ENCODE data around the gene LEP.

Gene LEP

DNA sequence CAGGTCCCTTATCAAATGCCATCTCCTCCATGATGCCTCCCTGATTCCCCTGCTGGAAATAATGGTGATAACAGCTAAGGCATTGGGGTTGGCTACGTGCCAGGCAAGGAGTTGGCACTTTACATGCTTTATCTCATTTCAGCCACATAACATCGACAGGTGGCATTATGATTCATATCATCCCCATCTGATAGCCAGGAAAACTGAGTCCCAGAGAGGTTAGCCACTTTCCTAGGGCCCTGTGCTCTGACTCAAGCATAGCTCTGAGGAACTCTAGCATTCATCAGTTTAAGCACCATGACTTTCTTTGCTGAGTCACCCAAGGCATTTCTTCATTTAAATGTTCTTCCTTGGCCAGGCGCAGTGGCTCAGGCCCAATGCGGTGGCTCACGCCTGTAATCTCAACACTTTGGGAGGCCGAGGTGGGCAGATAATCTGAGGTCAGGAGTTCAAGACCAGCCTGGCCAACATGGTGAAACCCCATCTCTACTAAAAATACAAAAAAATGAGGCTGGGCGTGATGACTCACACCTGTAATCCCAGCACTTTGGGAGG lies 6.6 kb downstream of the LEP start:
- TF ChIP-seq, protein P1, sequence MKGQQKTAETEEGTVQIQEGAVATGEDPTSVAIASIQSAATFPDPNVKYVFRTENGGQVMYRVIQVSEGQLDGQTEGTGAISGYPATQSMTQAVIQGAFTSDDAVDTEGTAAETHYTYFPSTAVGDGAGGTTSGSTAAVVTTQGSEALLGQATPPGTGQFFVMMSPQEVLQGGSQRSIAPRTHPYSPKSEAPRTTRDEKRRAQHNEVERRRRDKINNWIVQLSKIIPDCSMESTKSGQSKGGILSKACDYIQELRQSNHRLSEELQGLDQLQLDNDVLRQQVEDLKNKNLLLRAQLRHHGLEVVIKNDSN (IDR thresholded peaks at IDR 0.05): no peak
- TF ChIP-seq NFIC (IDR thresholded peaks at IDR 0.05): peak; percentile 44

DNA sequence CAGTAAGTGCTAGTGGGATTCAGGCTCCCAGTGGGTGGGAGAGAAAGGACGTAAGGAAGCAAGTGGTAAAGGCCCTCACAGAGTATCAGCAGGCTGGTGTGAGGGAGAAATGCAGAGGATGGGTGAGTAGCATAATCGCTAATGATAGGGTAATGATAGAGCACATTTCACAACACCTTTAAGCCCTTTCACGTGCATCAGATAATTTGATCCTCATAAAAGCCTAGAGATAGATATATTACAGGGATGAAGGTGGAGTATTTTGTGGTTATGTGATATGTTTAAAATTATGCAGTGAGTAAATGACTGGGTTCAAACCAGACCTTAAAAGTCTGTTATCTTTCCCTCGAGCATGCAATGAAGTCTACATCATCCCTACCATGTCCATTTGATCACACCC lies 10.3 kb downstream of the LEP start:
- no peak for TF ChIP-seq CEBPB (IDR thresholded peaks at IDR 0.05)

DNA sequence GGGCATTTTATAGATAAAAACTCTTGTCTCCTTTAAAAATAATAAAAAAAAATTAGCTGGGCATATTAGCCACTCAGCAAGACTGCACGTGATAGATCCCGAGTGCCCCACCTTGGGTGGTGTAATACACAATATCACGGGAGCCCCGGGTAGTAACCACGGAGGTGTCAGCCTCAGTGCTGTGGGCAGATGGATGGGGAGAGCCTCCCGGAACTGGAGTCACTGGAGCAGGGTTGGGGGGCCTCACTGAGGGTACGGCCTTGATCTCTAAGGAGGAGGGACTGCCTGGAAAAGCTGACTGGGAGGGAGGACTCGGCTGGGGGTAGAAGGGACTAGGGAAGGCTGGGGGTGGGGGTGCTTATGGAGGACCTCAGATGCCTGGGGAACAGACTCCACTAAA lies 12.6 kb downstream of the LEP start:
- TF ChIP-seq EP300 (IDR thresholded peaks at IDR 0.05; ENCODE audit: borderline replicate concordance) (no peak), TCF12 (IDR thresholded peaks at IDR 0.05; ENCODE audit: low read depth) (no peak)
- TF ChIP-seq, protein P2, sequence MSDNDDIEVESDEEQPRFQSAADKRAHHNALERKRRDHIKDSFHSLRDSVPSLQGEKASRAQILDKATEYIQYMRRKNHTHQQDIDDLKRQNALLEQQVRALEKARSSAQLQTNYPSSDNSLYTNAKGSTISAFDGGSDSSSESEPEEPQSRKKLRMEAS (IDR thresholded peaks at IDR 0.05): no peak
- TF ChIP-seq, protein P1 (IDR thresholded peaks at IDR 0.05): no peak

DNA sequence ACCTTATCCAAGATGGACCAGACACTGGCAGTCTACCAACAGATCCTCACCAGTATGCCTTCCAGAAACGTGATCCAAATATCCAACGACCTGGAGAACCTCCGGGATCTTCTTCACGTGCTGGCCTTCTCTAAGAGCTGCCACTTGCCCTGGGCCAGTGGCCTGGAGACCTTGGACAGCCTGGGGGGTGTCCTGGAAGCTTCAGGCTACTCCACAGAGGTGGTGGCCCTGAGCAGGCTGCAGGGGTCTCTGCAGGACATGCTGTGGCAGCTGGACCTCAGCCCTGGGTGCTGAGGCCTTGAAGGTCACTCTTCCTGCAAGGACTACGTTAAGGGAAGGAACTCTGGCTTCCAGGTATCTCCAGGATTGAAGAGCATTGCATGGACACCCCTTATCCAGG lies 13.4 kb downstream of the LEP start:
- TF ChIP-seq TAF1 (IDR thresholded peaks at IDR 0.05; ENCODE audit: low read depth) (no peak), CEBPB (IDR thresholded peaks at IDR 0.05) (no peak), ZBTB7A (IDR thresholded peaks at IDR 0.05; ENCODE audit: low read depth) (no peak), CREB1 (IDR thresholded peaks at IDR 0.05; ENCODE audit: low read depth) (no peak), NFIC (IDR thresholded peaks at IDR 0.05) (no peak), YY1 (IDR thresholded peaks at IDR 0.05; ENCODE audit: low read depth) (no peak), RAD21 (IDR thresholded peaks at IDR 0.05; ENCODE audit: low read depth) (no peak), EGR1 (IDR thresholded peaks at IDR 0.05) (no peak), TCF12 (IDR thresholded peaks at IDR 0.05; ENCODE audit: low read depth) (no peak), TEAD4 (IDR thresholded peaks at IDR 0.05) (no peak), FOXM1 (IDR thresholded peaks at IDR 0.05; ENCODE audit: borderline replicate concordance, low read depth) (no peak), EP300 (IDR thresholded peaks at IDR 0.05; ENCODE audit: borderline replicate concordance) (no peak)
- TF ChIP-seq, protein P2 (IDR thresholded peaks at IDR 0.05): no peak
- TF ChIP-seq, protein P1 (IDR thresholded peaks at IDR 0.05): no peak
- TF ChIP-seq, protein P3, sequence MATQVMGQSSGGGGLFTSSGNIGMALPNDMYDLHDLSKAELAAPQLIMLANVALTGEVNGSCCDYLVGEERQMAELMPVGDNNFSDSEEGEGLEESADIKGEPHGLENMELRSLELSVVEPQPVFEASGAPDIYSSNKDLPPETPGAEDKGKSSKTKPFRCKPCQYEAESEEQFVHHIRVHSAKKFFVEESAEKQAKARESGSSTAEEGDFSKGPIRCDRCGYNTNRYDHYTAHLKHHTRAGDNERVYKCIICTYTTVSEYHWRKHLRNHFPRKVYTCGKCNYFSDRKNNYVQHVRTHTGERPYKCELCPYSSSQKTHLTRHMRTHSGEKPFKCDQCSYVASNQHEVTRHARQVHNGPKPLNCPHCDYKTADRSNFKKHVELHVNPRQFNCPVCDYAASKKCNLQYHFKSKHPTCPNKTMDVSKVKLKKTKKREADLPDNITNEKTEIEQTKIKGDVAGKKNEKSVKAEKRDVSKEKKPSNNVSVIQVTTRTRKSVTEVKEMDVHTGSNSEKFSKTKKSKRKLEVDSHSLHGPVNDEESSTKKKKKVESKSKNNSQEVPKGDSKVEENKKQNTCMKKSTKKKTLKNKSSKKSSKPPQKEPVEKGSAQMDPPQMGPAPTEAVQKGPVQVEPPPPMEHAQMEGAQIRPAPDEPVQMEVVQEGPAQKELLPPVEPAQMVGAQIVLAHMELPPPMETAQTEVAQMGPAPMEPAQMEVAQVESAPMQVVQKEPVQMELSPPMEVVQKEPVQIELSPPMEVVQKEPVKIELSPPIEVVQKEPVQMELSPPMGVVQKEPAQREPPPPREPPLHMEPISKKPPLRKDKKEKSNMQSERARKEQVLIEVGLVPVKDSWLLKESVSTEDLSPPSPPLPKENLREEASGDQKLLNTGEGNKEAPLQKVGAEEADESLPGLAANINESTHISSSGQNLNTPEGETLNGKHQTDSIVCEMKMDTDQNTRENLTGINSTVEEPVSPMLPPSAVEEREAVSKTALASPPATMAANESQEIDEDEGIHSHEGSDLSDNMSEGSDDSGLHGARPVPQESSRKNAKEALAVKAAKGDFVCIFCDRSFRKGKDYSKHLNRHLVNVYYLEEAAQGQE (IDR thresholded peaks at IDR 0.05; ENCODE audit: low read depth): no peak

DNA sequence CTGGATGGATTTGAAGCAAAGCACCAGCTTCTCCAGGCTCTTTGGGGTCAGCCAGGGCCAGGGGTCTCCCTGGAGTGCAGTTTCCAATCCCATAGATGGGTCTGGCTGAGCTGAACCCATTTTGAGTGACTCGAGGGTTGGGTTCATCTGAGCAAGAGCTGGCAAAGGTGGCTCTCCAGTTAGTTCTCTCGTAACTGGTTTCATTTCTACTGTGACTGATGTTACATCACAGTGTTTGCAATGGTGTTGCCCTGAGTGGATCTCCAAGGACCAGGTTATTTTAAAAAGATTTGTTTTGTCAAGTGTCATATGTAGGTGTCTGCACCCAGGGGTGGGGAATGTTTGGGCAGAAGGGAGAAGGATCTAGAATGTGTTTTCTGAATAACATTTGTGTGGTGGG lies 14.2 kb downstream of the LEP start:
- TF ChIP-seq FOXM1 (IDR thresholded peaks at IDR 0.05; ENCODE audit: borderline replicate concordance, low read depth) (no peak), TCF12 (IDR thresholded peaks at IDR 0.05; ENCODE audit: low read depth) (no peak), EP300 (IDR thresholded peaks at IDR 0.05; ENCODE audit: borderline replicate concordance) (no peak), EGR1 (IDR thresholded peaks at IDR 0.05) (no peak), NFIC (IDR thresholded peaks at IDR 0.05) (no peak)
- TF ChIP-seq, protein P2 (IDR thresholded peaks at IDR 0.05): no peak
- TF ChIP-seq, protein P1 (IDR thresholded peaks at IDR 0.05): no peak

DNA sequence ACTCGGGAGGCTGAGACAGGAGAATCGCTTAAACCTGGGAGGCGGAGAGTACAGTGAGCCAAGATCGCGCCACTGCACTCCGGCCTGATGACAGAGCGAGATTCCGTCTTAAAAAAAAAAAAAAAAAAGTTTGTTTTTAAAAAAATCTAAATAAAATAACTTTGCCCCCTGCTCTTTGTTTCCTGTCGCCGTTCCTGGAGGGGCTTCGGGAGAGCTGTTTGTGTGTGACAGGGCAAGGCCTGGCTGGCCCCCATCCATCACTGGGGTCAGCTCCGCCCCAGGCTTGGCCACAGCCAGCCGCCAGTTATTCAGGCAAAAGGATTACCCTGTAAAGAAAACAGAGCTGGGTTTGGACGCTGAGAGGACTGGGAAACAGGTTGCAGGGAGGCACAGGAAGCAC lies 16.4 kb downstream of the LEP start:
- TF ChIP-seq EP300 (IDR thresholded peaks at IDR 0.05; ENCODE audit: borderline replicate concordance): no peak
- TF ChIP-seq TCF12 (IDR thresholded peaks at IDR 0.05; ENCODE audit: low read depth): no peak
- TF ChIP-seq CREB1 (IDR thresholded peaks at IDR 0.05; ENCODE audit: low read depth): no peak
- TF ChIP-seq, protein P1 (IDR thresholded peaks at IDR 0.05): no peak
- no peak for TF ChIP-seq TEAD4 (IDR thresholded peaks at IDR 0.05)
- TF ChIP-seq CEBPB (IDR thresholded peaks at IDR 0.05): no peak
- no peak for TF ChIP-seq YY1 (IDR thresholded peaks at IDR 0.05; ENCODE audit: low read depth)
- TF ChIP-seq FOXM1 (IDR thresholded peaks at IDR 0.05; ENCODE audit: borderline replicate concordance, low read depth): no peak
- TF ChIP-seq NFIC (IDR thresholded peaks at IDR 0.05): no peak
- TF ChIP-seq RAD21 (IDR thresholded peaks at IDR 0.05; ENCODE audit: low read depth): no peak
- TF ChIP-seq, protein P2 (IDR thresholded peaks at IDR 0.05): no peak

All from Ishikawa (cell line).